HG02623 (cell line): ENCODE measurements around the gene PGBD5.

Experiments
- ATAC-seq: cut with Tn5 transposase; IDR thresholded peaks from one replicate; pipeline ENCODE4 v1.9.1; 2021; ENCODE audit warnings: moderate library complexity; ENCODE audit not compliant: unreplicated experiment

The PGBD5 gene

DNA sequence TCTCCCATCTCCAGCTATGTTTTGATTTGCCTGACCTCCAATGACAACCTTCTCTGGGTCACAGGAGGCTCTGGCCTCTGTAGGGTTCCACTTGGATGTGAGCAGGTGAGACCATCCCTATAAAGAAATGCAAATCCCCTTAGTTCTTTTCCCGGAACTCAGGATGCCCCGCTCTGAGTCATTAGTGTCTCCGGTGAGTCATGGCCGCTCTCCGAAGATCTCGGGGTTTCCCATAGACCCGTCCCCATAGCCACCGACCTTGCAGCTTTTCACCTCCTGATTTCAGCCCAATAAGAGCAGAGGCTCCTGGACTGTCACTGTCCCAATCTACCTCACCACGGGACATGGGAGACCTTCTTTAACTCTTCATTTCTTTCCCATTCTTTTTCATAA, 98.2 kb downstream of the PGBD5 start:
- no peak for ATAC-seq

DNA sequence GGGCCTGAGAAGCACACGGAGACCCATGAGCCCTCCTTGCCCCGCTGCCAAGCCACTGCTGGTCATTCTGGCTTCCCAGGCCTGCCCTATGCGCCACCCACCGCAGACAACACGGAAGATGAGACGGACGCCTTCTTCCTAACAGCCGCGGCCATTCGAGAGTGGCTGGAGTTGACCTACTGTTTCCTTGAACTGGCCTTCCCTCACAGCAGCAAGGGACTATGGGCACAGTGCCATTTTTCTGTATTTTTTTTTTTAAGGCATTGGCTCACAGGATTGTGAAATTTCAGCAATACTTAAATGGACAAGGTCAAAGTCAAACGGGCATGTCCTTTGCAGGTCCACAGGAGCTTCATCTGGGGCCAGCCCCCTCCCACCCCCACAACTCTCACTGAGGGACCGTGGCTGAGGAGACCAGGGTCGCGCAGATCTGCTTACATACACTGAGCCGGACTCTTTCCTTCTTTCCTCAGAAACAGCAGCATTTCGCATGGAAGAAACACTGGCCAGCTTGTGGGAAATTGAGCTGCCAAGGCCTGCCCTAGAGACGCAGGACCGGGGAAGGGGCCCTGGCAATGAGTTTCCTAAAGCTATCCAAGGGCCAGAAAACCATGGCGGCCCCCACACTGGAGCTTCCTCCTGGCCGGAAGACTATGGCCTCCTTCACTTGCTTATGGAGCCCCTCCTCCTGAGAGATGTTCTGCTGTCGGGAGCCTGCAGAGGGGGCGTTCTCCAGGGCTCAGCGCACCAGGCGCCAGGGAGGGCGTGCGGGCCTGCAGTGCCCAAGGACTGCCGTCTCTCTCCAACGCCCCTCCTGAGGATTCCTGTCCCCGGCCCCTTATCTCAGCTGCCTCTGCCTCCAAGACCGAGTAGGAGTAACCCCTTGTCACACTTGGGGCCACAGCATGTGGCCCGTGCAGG, 98.9 kb downstream of the PGBD5 start:
- no peak for ATAC-seq

DNA sequence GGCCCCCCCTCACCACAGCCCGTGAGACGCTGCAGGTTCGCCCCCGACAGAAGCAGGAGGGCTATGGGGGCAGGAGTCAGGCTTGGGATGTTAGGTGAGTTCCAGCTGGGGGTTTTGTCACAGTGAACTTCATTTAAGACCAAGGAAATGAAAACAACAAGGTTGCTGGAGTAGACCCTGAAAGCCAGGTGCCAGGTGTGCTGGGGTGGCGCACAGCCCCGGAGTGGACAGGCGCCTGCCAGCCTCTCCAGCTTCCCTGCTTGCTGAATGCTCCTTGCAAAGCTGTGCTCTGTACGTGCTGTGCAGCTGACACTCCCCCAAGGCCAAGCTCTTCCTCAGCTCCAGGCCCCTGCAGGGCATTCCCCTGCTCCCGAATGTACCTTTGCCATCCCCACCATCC, 102.4 kb downstream of the PGBD5 start:
- ATAC-seq = no peak

DNA sequence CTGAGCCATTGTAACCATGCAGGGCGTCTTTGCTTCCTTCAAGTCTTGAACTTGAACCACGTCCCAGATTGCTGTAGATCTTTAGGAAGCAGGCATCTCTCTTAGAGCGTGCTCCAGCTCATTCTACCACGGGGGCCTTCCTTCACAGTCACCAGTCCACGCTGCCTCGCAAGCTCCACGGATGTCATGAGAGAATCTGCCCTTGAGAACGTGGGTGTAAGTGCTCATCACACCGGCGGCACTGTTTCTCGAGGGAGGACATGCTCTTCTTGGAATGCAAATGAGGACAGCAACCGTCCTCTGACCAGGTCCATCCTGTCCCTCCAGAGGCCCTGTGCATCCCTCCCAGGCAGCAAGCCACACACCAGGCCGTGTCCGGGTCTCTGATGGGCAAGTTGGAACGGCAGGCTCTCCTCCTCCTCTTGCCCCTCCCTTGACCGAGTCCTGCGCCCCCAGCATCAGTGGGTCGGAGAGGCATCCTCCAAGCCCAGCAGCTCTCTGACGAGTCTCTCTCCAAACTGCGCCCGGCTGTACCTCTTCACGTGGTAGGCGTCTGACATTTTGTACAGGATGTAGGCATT, 103.1 kb downstream of the PGBD5 start:
- ATAC-seq = no peak

DNA sequence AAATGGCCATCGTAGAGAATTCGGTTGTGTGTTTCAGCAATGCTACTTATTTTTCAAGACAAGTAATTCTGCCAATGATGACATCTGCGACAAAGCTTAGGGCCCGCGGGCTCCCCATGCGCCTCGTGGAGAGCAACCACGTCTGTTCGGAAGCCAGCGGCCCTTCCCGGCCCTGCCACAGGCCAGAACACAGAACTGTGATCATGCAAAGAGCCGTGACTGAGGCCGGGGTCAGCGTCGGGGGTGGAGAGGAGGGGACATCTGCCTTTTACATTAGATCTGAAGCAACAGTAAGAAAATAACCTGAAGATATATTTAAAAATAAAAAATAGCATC, 103.7 kb downstream of the PGBD5 start:
- no peak for ATAC-seq

DNA sequence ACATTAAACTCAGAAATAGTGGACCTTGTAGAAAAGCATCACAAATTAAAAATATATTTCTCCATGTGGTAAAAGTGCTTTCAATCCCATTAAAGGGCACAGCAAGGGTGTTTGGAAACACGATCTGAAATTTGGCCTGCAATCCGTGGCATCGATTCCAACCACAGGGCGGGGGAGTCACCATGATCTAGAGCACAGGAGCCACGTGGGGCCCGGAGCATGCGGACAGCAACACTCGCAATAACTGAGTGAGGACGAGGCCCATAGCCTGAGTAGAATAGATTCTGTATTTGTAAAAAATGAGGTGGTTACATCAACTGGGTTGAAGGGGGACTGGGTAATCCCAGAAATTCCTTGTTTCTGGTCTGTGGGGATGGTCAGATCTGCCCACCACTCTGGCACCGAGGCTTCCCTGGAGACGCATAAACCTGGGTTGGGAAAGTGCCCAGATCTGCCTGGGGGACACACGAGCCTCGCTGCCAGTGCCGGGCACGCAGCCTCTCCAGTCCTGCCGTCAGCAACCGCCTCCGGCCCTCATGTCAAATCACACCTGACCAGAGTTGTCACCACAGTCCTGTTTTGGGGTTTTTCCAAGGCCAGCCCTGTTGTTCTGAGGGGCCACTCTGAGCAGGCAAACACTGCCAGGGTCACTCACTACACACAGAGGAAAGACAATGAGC, 104.3 kb downstream of the PGBD5 start:
- ATAC-seq = no peak

DNA sequence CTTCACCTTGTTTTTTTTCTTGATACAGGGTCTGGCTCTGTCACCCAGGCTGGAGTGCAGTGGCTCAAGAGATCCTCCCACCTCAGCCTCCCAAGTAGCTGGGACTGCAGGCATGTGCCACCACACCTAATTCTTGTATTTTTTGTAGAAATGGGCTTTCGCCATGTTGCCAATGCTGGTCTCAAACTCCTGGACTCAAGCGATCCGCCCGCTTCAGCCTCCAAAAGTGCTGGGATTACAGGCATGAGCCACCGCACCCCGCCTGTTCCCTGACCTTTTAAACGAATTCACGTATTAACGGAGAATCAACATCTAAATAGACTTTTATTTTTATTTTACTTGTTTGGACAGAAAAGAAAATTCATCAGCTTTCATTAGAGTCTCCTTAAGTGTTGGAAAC, 104.8 kb downstream of the PGBD5 start:
- no peak for ATAC-seq

DNA sequence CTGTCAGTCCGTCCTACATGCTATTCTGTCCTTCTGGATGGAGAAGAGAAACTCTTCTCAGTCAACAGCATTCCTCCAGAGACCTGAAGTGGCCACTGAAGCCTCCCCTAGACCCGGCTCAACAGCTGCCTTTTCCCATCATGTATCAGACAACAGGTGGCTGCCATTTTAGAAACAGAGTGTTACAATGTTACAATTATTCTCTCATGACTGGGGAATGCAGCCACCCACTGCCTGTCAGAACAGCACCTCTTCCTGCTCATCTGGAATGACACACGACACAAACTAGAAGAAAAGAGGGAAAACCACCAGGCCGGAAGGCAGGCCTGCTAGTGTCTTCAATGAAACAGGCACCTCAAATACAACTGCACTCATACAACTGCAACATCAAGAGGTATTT, 105.3 kb downstream of the PGBD5 start:
- ATAC-seq = no peak

DNA sequence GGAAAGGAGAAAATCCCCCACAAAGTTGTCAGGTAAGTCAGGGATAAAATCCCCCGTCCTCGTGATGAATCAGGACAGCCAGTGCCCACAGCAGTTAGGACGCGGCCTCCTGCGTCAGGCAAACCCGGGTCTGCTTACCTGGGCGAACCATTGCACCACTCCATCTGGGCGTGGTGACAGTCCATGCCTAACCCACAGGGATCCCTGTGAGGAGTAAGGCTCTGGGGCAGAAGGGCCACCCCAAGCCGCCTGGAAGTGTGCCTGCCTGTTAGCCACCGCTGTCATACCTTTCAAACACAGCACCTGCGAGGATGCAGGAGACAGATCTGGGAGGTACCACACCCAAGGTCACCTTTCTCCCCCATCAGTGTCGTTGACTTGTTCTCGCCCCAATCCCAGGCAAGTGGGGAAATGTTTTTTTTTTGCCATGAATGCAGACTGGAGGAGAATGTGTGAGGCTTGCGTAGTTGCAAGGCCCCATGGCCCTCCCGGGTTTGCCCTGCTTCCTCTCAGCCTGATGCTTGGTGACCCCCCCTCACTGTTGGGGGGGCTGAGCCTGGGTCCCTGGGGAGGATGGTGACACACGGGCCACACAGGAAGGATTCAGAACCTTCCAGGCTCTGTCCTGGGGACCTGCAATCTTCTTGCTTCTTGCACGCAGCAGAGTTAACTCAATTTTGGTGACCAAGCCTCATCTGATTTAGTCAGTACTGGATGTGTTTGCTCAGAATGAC, 107.0 kb downstream of the PGBD5 start:
- no peak for ATAC-seq

DNA sequence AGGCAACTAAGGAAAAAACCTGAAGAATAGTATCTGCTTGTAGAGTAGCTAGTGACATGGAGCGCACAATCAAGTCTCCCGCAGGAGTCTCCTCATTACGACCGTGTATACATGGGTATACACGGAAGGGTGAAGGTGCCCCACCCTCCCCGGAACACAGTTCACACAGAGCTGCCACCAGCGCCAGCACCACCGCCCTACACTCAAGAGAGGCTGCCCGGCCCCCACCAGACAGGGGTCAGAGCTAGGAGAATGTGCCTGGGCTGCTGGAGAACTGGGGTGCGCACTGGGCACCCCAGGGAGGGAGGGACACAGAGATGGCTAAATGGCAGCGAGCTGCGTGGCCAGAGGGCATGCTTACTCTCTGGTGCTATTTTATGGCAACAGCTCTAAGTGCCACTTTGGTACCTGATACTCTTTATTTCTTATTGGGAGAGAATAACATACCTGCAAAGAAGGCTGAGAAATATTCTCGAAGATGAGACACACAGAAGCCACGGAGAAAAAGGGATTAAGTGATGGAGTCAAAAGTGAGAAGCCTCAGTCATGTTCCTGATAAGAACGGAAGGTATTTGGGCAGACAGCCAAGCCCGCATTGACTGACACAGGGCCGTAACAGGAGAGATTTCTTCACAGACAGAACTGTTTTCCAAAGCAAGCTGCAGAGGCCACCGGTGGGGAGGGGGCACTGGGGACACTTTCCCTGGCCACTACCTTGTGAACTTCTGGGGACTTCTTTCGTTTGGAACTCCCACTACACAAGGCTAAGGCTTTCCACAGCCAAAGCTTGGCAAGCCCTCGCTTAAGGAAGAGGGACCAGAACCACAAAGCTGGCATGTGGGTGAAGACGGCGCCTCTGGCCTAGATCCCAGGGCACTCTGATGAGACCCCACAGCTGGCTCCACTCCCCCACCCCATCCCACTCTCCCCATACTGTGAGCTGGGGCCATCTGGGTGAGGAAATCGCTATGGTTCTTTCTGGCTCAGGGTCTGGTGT, 108.0 kb downstream of the PGBD5 start:
- ATAC-seq = no peak

DNA sequence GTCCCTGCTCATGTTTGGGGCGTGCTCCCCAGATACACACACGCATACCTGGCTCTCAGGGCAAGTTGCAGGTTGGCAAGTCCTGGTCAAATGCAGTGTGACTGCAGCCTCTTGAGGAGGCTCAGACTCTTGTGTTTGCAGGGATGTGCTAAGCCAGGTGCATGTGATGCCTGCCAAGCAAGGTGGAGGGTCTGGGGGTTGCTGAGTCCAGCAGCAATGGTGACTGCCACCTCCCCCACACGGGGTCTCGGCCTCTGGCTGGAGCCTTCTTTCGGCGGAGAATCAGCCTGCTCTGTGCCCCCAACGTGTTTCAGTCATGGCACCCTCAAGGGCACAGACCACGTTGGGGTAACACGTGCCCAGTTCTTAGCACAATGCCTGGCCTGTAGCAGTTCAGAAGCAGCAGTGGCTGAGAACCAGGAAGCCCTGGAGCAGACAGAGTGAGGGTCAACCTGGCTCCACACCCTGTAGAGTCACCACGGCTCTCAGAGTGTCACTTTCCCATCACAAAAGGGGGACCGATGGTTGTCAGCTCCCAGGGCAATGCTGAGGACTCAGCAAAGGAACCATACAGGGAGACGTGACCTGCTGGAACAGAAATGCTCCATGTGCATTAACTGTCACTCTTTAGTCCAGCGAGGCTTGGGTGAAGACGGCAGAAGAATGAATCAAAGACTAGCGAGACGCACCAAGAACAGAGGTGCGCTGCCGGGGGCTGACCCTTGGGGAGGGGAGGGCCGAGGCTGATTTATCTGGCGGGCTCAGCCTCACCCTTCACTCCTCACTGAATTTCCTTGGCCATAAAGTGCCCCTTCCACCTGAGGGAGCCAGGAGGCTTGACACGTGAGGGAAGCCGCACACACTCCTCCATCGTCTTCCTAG, 109.0 kb downstream of the PGBD5 start:
- ATAC-seq = no peak

DNA sequence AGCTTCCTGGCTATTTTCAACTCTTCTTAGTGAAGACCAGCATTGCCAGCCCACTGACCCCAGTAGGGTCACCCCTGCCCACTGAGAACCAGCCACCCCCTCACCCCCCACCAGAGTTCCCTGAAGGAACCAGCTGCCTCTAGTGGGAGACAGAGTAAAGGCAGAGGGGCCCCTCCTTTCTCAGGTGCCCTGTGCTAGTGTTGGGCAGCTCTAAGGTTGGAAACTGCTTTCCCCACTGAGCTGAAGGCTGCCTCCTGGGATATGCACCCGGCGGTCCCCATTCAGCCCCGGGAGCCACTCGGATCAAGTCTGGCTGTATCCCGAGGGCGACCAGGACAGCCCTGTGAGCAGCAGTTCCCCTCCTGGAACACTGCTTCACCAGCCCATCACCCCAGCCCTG, 111.0 kb downstream of the PGBD5 start:
- ATAC-seq = no peak

DNA sequence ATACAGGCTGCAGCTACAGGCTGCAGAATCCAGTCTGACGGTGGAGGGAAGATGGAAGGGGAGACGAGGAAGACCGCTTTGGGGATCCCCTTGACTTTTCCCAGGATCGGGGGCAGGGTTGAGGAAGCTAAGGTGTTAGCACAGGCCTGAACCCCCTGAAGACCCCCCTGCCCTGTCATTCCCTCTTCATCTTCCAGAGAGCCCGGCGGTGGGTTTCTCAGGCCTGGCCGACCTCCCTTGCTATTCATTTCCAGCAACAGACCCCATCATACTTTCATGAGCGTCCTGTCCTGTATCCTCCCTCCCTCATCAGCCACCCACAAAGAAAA, 112.0 kb downstream of the PGBD5 start:
- no peak for ATAC-seq

DNA sequence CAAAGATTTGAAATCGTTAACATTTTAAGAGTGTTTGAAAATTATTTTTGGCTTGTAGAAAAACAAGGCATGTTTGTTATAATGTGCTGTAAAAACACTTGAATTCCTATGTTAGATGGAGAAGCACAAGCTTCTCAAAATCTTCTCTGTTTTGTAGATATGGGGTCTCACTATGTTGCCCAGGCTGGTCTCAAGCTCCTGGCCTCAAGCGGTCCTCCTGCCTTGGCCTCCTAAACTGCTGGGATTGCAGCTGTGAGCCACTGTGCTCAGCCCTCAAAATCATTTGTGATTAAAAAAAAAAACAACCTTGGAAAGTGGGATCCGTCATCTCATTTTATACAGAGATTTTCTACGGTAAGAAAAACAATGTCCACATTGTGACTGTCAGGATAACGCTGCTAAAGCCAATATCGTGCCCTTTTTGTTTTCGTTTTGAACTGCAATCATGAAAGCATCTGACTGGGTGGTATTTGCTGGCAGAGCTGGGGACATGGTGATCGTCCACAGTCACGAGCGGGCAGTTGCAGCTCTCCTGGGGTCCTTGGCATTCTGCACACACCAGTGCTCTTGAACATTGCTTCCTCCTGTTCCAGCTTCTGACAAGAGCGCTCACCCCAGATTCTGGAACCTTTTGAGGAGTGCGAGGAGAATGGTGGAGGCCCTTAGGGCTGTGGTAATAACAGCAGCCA, 112.5 kb downstream of the PGBD5 start:
- no peak for ATAC-seq

DNA sequence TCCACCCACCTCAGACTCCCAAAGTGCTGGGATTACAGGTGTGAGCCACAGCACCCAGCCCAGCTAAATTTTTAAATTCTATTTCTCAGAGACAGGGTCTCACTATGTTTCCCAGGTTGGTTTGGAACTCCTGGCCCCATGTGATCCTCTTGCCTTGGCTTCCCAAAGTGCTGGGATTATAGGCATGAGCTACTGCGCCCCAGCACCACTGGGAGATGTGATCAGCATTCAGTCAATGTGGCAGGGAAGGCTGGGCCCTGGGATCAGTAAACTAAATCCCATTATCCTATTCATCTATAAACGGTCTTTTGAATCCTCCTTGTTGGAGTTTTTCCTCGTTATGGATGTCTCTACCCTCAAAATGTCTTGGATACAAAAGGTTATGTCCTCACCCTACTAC, 113.5 kb downstream of the PGBD5 start:
- ATAC-seq = no peak

DNA sequence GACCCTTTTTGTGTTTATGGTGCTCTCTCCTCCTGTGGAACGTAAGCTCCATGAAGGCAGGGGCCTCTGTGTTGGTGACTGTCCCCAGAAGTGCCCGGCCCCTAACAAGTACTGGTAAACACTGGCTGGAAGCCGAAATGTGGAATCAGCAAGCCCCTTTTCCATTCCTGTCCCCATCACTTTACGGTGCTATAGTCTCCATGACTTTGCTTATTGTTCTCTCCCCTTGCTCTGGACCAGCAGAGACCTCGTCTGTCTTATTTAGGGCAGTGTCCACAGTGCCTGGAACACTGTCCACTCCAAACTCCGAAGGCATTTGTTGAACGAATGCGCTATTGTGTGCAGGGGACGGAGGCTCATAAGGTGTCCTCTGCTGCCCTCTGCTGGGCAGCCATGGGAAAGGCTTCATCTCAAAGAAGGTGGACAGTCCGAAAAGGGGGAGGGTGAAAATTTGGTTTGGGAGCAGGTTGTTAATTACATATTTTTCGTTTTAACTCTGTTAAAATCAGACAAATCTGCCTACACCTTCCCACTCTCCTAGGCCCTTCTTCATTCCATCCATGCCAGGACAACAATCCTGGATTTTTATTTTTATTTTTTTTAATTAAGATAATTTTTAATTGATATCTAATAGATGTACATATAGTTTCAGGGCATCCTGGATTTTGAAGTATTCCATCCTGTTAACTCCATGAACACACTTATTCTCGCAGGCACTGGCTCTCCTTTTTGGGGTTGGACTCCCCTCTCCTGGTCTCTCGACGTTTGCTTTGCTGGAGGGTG, 115.6 kb downstream of the PGBD5 start:
- ATAC-seq = no peak

DNA sequence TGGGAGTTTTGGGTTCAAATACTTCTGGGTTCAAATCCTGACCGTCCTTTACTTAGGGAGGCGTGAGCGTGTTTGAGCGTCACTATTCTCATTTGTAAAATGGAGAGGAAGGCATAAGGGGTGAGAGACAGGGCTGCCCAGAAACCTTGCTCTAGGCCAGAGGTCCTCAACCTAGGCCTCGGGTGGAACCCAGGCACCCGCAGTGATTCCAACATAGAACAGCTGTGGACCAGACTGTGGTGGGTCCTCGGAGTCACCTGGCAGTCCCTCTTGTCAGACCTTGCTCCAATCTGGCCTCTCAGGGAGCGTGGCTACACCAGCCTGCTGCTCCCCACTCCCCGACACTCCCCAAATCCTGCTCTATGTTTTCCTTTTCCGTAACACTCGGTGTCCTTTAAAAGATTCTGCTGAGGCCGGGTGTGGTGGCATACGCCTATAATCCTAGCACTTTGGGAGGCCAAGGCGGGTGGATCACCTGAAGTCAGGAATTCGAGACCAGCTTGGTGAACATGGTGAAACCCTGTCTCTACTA, 116.4 kb downstream of the PGBD5 start:
- no peak for ATAC-seq

DNA sequence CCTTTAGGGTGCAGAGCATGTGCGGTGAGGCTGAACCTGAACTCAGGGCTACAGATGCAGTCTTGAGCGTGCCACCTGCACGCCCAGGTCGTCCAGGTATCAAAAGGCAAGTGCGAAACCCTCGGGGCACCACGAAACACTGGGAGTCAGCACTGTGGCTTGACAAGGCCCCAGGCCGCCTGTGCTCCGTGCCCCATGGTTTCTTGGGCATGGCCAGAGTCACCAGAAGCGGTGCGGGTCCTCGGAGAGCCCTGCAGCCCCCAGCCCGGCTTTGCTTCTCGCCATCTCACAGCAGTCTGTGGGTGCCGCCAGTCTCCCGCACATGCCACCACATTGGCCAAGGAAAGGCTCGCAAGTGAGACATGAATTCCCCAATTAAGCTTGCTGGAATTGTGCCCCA, 117.3 kb downstream of the PGBD5 start:
- ATAC-seq = no peak
